Smooth muscle cell of bladder (primary cell): ENCODE results near the gene ASB10. TPM values are rescaled to one million over a fixed set of nuclear protein-coding genes. Genes with fewer than 3 reads are reported as not detected.

ENCODE experiments used
- total RNA-seq: library from RNA; depleted of rRNA; stranded (reverse); fragments of >200 nt; gene quantifications from 2 replicates; pipeline ENCODE4 v1.2.3, GENCODE V29; 2014

ASB10 gene
- total RNA-seq = not detected in 2 replicates

GRCh38 chr7:151186640-151187408 is at the start of gene ASB10:
Gene ASB10 (minus strand): TSS chr7:151187250. CDS start chr7:151187130, 120 bp downstream.

GRCh38 chr7:151232091-151232916 is 45.3 kb upstream of the ASB10 start, which contains the start of gene CHPF2:
Gene CHPF2 (plus strand): TSS chr7:151232483. CDS start chr7:151234012, 1,529 bp downstream.

DNA sequence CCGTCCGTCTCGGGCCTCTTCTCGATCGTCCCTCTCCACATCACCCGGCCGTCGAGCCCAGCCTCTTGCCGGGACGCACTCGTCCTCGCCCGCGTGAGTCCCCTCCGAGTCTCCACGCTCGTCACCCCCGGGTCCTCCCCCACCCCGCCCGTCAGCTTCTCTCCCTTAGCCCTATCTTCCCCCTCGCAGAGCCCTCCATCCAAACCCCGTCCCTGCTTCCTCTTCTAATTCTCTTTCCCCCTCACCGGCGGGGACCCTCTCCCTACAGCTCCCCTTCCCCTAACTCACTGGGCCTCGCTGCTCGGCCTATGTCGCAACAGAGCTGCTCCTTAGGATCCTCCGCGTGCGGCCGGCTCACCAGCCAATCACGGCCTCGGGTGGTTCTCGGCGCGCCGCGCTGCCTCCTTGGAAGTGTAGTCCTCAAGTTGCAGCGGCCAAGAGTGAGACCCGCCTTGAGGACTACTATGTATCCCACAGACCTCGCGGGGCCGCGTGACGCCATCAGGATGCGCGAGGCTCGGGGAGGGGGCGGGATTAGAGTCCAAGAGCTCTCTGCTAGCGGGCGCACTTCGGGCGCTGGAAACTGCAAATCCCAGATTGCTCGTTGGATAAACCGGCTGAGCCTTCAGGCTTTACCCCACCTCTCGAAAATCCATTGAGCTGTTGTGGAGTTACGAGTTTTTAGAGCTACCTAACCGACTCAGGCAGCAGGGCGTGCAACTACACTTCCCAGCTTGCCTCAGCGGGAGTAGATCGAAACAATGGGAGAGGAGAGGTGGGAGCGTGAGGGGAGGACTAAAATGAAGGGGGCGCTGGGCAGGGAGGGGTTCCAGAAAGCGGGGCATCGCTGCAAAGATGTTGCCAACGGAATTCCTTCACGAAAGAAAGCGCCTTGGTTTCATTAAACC is 40.1 kb upstream of the ASB10 start, which contains the start of gene ABCF2:
ABCF2 (minus strand) TSS at position 331 of the 908 bp plus-strand sequence. CDS start 747 bp downstream, outside the sequence.

DNA sequence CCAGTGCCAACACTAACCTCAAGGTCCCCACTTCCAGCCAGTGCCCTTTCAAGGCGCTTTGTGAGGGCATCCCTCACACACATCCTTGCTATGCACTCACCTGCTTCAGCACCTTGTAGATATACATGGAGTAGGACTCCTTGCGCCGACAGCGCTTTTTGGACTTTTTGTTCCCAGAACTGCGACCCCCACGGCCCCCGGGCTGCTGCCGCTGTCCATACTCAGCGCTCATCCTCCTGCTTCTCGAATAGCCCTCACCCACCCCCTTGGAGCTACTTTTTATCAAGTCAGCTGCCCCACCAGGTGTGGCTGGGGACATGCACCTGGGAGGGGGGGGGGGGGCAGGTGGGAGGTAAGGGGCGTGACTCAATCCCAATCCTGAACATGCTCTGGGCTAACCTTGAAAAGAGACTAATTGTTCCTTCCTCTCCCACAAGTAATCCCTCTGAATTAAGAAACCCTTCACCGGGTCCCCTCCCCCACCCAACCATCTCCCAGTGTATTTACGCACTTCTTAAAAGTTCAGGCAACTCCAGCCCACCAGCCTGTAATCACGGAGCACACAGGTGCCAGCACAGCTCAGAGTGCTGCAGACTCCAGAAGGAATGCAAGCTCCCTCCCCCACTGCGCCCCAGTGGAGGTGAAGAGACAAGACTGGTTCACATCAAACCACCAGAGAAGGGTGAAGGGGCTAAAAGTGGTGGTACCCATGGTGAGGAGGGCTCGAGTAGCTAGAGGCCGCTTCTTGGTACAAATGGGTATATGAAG is 23.2 kb upstream of the ASB10 start, which contains the start of gene H2BK1:
H2BK1 (minus strand) TSS at position 402 of the 768 bp plus-strand sequence; CDS start at position 232, 170 bp downstream.

GRCh38 chr7:151167197-151167961 is 19.7 kb downstream of the ASB10 start, which contains the start of gene GBX1:
Gene GBX1 (minus strand): TSS chr7:151167694. CDS start chr7:151167548, 146 bp downstream.

Other genes with a start within 250 kb of the ASB10 start
- gene KCNH2, start 208.9 kb downstream of the ASB10 start, total RNA-seq = 0.83 and 1.7 TPM in 2 replicates
- 1.3 TPM in 2 replicates for gene NOS3, start 196.2 kb downstream of the ASB10 start, total RNA-seq
- 0.37 TPM in 1 of 2 replicates, not detected in the other for gene ATG9B, start 162.8 kb downstream of the ASB10 start, total RNA-seq
- 19.2 and 24.5 TPM in 2 replicates for gene ABCB8, start 158.8 kb downstream of the ASB10 start, total RNA-seq
- 0.14 and 0.37 TPM in 2 replicates for gene ASIC3, start 138.7 kb downstream of the ASB10 start, total RNA-seq
- gene CDK5, start 129.4 kb downstream of the ASB10 start, total RNA-seq = 26.7 and 30.1 TPM in 2 replicates
- gene SLC4A2, start 127.7 kb downstream of the ASB10 start, total RNA-seq = 58.6 and 78.7 TPM in 2 replicates
- gene FASTK, start 106.4 kb downstream of the ASB10 start, total RNA-seq = 74.5 and 76.1 TPM in 2 replicates
- gene TMUB1, start 103.8 kb downstream of the ASB10 start, total RNA-seq = 13.2 and 17.4 TPM in 2 replicates
- gene AGAP3, start 100.8 kb downstream of the ASB10 start, total RNA-seq = 26.2 and 40.4 TPM in 2 replicates
- not detected in 2 replicates for gene GBX1, start 19.6 kb downstream of the ASB10 start, total RNA-seq
- gene H2BK1, start 23.2 kb upstream of the ASB10 start, total RNA-seq = not detected in 2 replicates
- gene ABCF2, start 40.0 kb upstream of the ASB10 start, total RNA-seq = 60.3 and 62.2 TPM in 2 replicates
- gene CHPF2, start 45.2 kb upstream of the ASB10 start, total RNA-seq = 70.1 and 101 TPM in 2 replicates
- gene SMARCD3, start 61.4 kb upstream of the ASB10 start, total RNA-seq = 46.6 and 53.7 TPM in 2 replicates
- gene NUB1, start 154.6 kb upstream of the ASB10 start, total RNA-seq = 36.0 and 41.0 TPM in 2 replicates
- 3.1 and 7.1 TPM in 2 replicates for gene WDR86, start 222.8 kb upstream of the ASB10 start, total RNA-seq